Ovary (tissue), 3 donors: Measurements from ENCODE around the gene HYOU1.

ENCODE experiments used
- CTCF ChIP-seq, 3 donors: fragments of 450-650 bp in 2 of 3; fragments of 200-600 bp in 1 of 3; IDR thresholded peaks; one replicate each; pipeline versions ENCODE4 v1.5.1 to v1.8.0; 2016 to 2022; ENCODE audit warnings: antibody characterized with exemption in 3 of 3, mild to moderate bottlenecking in 1 of 3
- EP300 ChIP-seq: sonication (generic); formaldehyde crosslinking; IDR thresholded peaks from one replicate; pipeline ENCODE4 v1.6.1; 2017; ENCODE audit warnings: antibody characterized with exemption
- POLR2A ChIP-seq: fragments of 450-650 bp; IDR thresholded peaks from one replicate; pipeline ENCODE4 v1.6.1; 2017; ENCODE audit warnings: antibody characterized with exemption, mild to moderate bottlenecking, moderate library complexity
- donor health status: DM: no; HTN: no; CAD: no.

GRCh38 chr11:119061256-119061655, 4.3 kb upstream of the HYOU1 start:
- TF ChIP-seq POLR2A (no peak), EP300 (no peak), CTCF (IDR thresholded peaks at IDR 0.05) (no peak)
